Right atrium auricular region (tissue), 2 donors: ENCODE results near the gene AGA. TPM values are rescaled to one million over a fixed set of nuclear protein-coding genes. Genes with fewer than 3 reads are reported as not detected.

Experiments
- DNase-seq: peaks from one replicate; pipeline ENCODE4 v3.0.0-alpha.2; 2019; ENCODE audit warnings: low spot score
- H3K27ac ChIP-seq, 2 donors: fragments of 200-600 bp; sonication (generic); 1 replicate in 1 of 2; 2 replicates in 1 of 2; pipeline ENCODE4 v1.5.1; 2016 to 2019
- H3K27me3 ChIP-seq, 2 donors: fragments of 200-600 bp; sonication (generic); one replicate each; pipeline versions ENCODE4 v1.5.1 to v1.6.0; 2017 to 2019
- H3K36me3 ChIP-seq: fragments of 200-600 bp; sonication (generic); one replicate; pipeline ENCODE4 v1.5.1; 2016
- H3K4me1 ChIP-seq, 2 donors: fragments of 200-600 bp; sonication (generic); one replicate each; pipeline versions ENCODE4 v1.5.1 to v1.6.0; 2017 to 2019
- H3K4me3 ChIP-seq, 2 donors: fragments of 200-600 bp; sonication (generic); 1 replicate in 1 of 2; 2 replicates in 1 of 2; pipeline ENCODE4 v1.5.1; 2017 to 2019; ENCODE audit warnings: mild to moderate bottlenecking in 1 of 2, moderate library complexity in 1 of 2
- H3K9me3 ChIP-seq, 2 donors: fragments of 200-600 bp; sonication (generic); one replicate each; pipeline ENCODE4 v1.5.1; 2019
- CTCF ChIP-seq, 2 donors: fragments of 200-600 bp; sonication (generic); IDR thresholded peaks; one replicate each; pipeline ENCODE4 v1.5.1; 2019; ENCODE audit warnings: antibody characterized with exemption in 2 of 2
- total RNA-seq, 2 donors: library from RNA; depleted of rRNA; stranded (reverse); fragments of >200 nt; gene quantifications; one replicate each; pipeline ENCODE4 v1.1.0, GENCODE V29; 2016

The AGA gene
- total RNA-seq, 2 donors from 2014 or later = 5.4 to 14.5 TPM

- no peak for DNase-seq
- H3K4me3 ChIP-seq = no peak overlapping the region
- H3K27me3 ChIP-seq = no peaks in the 10 kb centered on the region
- H3K4me1 ChIP-seq = no peaks in the 10 kb centered on the region
- H3K9me3 ChIP-seq = no peaks in the 10 kb centered on the region
- no peaks in the 10 kb centered on the region for H3K36me3 ChIP-seq
- H3K27ac ChIP-seq = no peak overlapping the region
- no peak for TF ChIP-seq CTCF (IDR thresholded peaks at IDR 0.05)
These were observed 40.5 kb downstream of the AGA start for GRCh38 chr4:177401658-177402273.

GRCh38 chr4:177400030-177400429, 42.2 kb downstream of the AGA start:
- H3K4me1 ChIP-seq = no peaks in the 10 kb centered on the region
- H3K4me3 ChIP-seq = no peak overlapping the region
- TF ChIP-seq CTCF (IDR thresholded peaks at IDR 0.05) = no peak
- no peaks in the 10 kb centered on the region for H3K9me3 ChIP-seq
- H3K27me3 ChIP-seq = no peaks in the 10 kb centered on the region
- H3K36me3 ChIP-seq = no peaks in the 10 kb centered on the region
- H3K27ac ChIP-seq = no peak overlapping the region
- DNase-seq = no peak

GRCh38 chr4:177396352-177396751, 45.9 kb downstream of the AGA start:
- no peaks in the 10 kb centered on the region for H3K36me3 ChIP-seq
- H3K27me3 ChIP-seq = no peaks in the 10 kb centered on the region
- TF ChIP-seq CTCF (IDR thresholded peaks at IDR 0.05) = no peak
- no peak overlapping the region for H3K4me3 ChIP-seq
- DNase-seq = no peak
- no peaks in the 10 kb centered on the region for H3K4me1 ChIP-seq
- H3K9me3 ChIP-seq = no peaks in the 10 kb centered on the region
- no peak overlapping the region for H3K27ac ChIP-seq

- Histone ChIP-seq H3K27ac (no peak overlapping the region), H3K36me3 (no peaks in the 10 kb centered on the region), H3K4me3 (no peak overlapping the region), H3K27me3 (no peaks in the 10 kb centered on the region), H3K9me3 (no peaks in the 10 kb centered on the region), H3K4me1 (no peaks in the 10 kb centered on the region)
- no peak for DNase-seq
- TF ChIP-seq CTCF (IDR thresholded peaks at IDR 0.05) = no peak
These were observed 49.0 kb downstream of the AGA start for GRCh38 chr4:177393236-177393635.

- no peaks in the 10 kb centered on the region for H3K27me3 ChIP-seq
- H3K36me3 ChIP-seq = no peaks in the 10 kb centered on the region
- no peaks in the 10 kb centered on the region for H3K9me3 ChIP-seq
- no peak for DNase-seq
- H3K27ac ChIP-seq = no peak overlapping the region
- H3K4me3 ChIP-seq = no peak overlapping the region
- no peak for TF ChIP-seq CTCF (IDR thresholded peaks at IDR 0.05)
- no peaks in the 10 kb centered on the region for H3K4me1 ChIP-seq
These were observed 50.3 kb downstream of the AGA start for GRCh38 chr4:177391953-177392352.

GRCh38 chr4:177391287-177391686, 51.0 kb downstream of the AGA start:
- no peaks in the 10 kb centered on the region for H3K27me3 ChIP-seq
- no peaks in the 10 kb centered on the region for H3K4me1 ChIP-seq
- no peak for DNase-seq
- H3K36me3 ChIP-seq = no peaks in the 10 kb centered on the region
- H3K4me3 ChIP-seq = no peak overlapping the region
- no peak for TF ChIP-seq CTCF (IDR thresholded peaks at IDR 0.05)
- H3K27ac ChIP-seq = no peak overlapping the region
- H3K9me3 ChIP-seq = no peaks in the 10 kb centered on the region
